AG08396 (cell line): ENCODE measurements around the gene TNP1.

Experiments
- DNase-seq: peaks from one replicate; pipeline ENCODE4 v3.0.0; 2012; ENCODE audit warnings: low spot score, mixed read lengths

TNP1 gene

GRCh38 chr2:216873573-216873972, 13.7 kb upstream of the TNP1 start:
- DNase-seq, result no peak

- DNase-seq, result no peak
Measured at GRCh38 chr2:216872624-216873023, 12.8 kb upstream of the TNP1 start.

- no peak for DNase-seq
Measured at GRCh38 chr2:216872040-216872439, 12.2 kb upstream of the TNP1 start.

GRCh38 chr2:216871333-216871934, 11.6 kb upstream of the TNP1 start:
- DNase-seq, result no peak

- no peak for DNase-seq
Measured at GRCh38 chr2:216870508-216871332, 10.9 kb upstream of the TNP1 start.

GRCh38 chr2:216866515-216867095, 6.7 kb upstream of the TNP1 start:
- DNase-seq, result no peak

- no peak for DNase-seq
Measured at GRCh38 chr2:216865658-216866057, 5.8 kb upstream of the TNP1 start.

GRCh38 chr2:216863946-216864345, 4.1 kb upstream of the TNP1 start:
- no peak for DNase-seq

- no peak for DNase-seq
Measured at GRCh38 chr2:216862628-216863398, 2.9 kb upstream of the TNP1 start.

- no peak for DNase-seq
Measured at GRCh38 chr2:216860426-216861137, 718 bp upstream of the TNP1 start.

- no peak for DNase-seq
Measured at GRCh38 chr2:216858312-216858711, 1.6 kb downstream of the TNP1 start.

- peak; percentile 25 for DNase-seq
Measured at GRCh38 chr2:216857131-216857550, 2.7 kb downstream of the TNP1 start.

- no peak for DNase-seq
Measured at GRCh38 chr2:216856406-216857065, 3.3 kb downstream of the TNP1 start.

- DNase-seq, result no peak
Measured at GRCh38 chr2:216855605-216856004, 4.3 kb downstream of the TNP1 start.

GRCh38 chr2:216855079-216855478, 4.8 kb downstream of the TNP1 start:
- DNase-seq, result no peak

- DNase-seq, result no peak
Measured at GRCh38 chr2:216851486-216852090, 8.3 kb downstream of the TNP1 start.

- no peak for DNase-seq
Measured at GRCh38 chr2:216850665-216851322, 9.1 kb downstream of the TNP1 start.

- DNase-seq, result no peak
Measured at GRCh38 chr2:216849987-216850386, 9.9 kb downstream of the TNP1 start.

- DNase-seq, result no peak
Measured at GRCh38 chr2:216845426-216845825, 14.4 kb downstream of the TNP1 start.

- no peak for DNase-seq
Measured at GRCh38 chr2:216842636-216843035, 17.2 kb downstream of the TNP1 start.
